HCT116 (cell line): Measurements from ENCODE around the gene TRIM67.

ENCODE experiments used
- CEBPB ChIP-seq: IDR thresholded peaks from 2 replicates; pipeline ENCODE4 v1.6.1; 2012; ENCODE audit warnings: low read depth
- CTCF ChIP-seq, 3 experiments: fragments of 200-600 bp in 1 of 3; sonication (generic) in 1 of 3; IDR thresholded peaks in 2 of 3; conservative IDR thresholded peaks in 1 of 3; 2 replicates each; pipeline ENCODE4 v1.5.1; 2012 to 2017; ENCODE audit warnings: low read depth in 2 of 3, low read length in 2 of 3, antibody characterized with exemption in 1 of 3, borderline replicate concordance in 1 of 3, control low read depth in 1 of 3, mild to moderate bottlenecking in 1 of 3, mixed read lengths in 1 of 3, mixed run types in 1 of 3, moderate library complexity in 1 of 3; ENCODE audit not compliant: insufficient read depth in 1 of 3
- EZH2 ChIP-seq: fragments of 200-600 bp; sonication (generic); IDR thresholded peaks from 2 replicates; pipeline ENCODE4 v1.6.1; 2017; ENCODE audit warnings: antibody characterized with exemption, mixed run types
- EZH2phosphoT487 ChIP-seq: fragments of 200-600 bp; IDR thresholded peaks from 2 replicates; pipeline ENCODE4 v1.6.1; 2018; ENCODE audit warnings: antibody characterized with exemption, borderline replicate concordance
- RAD21 ChIP-seq: IDR thresholded peaks from 2 replicates; pipeline ENCODE4 v1.6.1; 2012; ENCODE audit warnings: low read depth, mild to moderate bottlenecking
- REST ChIP-seq: IDR thresholded peaks from 2 replicates; pipeline ENCODE4 v1.6.1; 2012; ENCODE audit warnings: low read depth
- YY1 ChIP-seq: IDR thresholded peaks from 2 replicates; pipeline ENCODE4 v1.6.1; 2011; ENCODE audit warnings: low read length, low read depth, moderate library complexity, mild to moderate bottlenecking; ENCODE audit not compliant: insufficient replicate concordance; ENCODE audit errors: extremely low read depth

- TF ChIP-seq EZH2, result no peak
- no peak for TF ChIP-seq REST
- no peak for TF ChIP-seq CEBPB
- TF ChIP-seq YY1, result no peak
- TF ChIP-seq EZH2phosphoT487, result no peak
- no peak for TF ChIP-seq RAD21
- no peak for TF ChIP-seq CTCF (IDR thresholded peaks at IDR 0.05 in 2 of 3, conservative IDR thresholded peaks at IDR 0.05 in 1 of 3; ENCODE audit: borderline replicate concordance in 1 of 3, insufficient read depth in 1 of 3, low read depth in 2 of 3, low read length in 2 of 3)
Measured at GRCh38 chr1:231118704-231119453, 43.0 kb upstream of the TRIM67 start.
